ENCODE results near the gene ASTN1. TPM values are rescaled to one million over a fixed set of nuclear protein-coding genes. Genes with fewer than 3 reads are reported as not detected.

Gene ASTN1
- not detected for total RNA-seq

GRCh38 chr1:177164380-177165068 is at the start of gene ASTN1:
Gene ASTN1, minus strand, starts transcription at chr1:177164712. Its CDS starts 36 bp downstream, at chr1:177164676.

GRCh38 chr1:177170756-177171535 is 6.4 kb upstream of the ASTN1 start, which contains the start of gene BRINP2:
Gene BRINP2, plus strand, starts transcription at chr1:177170958. Its CDS starts 58,919 bp downstream, at chr1:177229877.

Small RNA genes within 50 kb of the gene (small RNA-seq; reads per million reads assigned to genes)
- 0 to 0.17 reads per million in 2 donors for gene MIR488

Other genes starting within 250 kb of the ASTN1 start
- not detected for gene BRINP2, start 6.2 kb upstream of the ASTN1 start, total RNA-seq

All from melanocyte of skin (primary cell).